NCI-H226 (cell line): ENCODE measurements around the gene SETD3.

Experiments
- DNase-seq: peaks from one replicate; pipeline ENCODE4 v3.0.0-alpha.2; 2015

Gene SETD3

GRCh38 chr14:99418242-99418641 is 62.4 kb downstream of the SETD3 start:
- DNase-seq = no peak

DNA sequence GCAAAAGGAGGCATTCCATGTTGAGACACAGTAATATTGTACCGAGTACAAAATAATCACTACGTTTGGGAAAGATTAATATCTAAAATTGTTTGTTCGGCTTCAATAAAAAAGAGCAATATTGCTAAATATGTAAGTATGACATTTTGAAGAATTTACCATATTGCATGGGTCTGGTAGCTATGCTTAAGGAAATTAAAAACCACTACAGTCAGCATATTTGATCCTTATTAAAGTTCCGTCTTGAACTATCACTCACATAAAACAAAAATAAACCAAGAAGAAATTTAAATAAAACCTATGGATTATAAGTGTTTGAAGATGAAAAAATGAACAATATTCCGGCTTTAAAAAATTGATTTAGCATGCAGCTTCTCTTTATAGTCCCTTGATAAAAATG is 63.8 kb downstream of the SETD3 start:
- no peak for DNase-seq

- DNase-seq = peak; percentile 55
Measured at GRCh38 chr14:99415496-99416281, 65.0 kb downstream of the SETD3 start.

GRCh38 chr14:99413911-99414310 is 66.7 kb downstream of the SETD3 start:
- no peak for DNase-seq

GRCh38 chr14:99413172-99413571 is 67.5 kb downstream of the SETD3 start:
- no peak for DNase-seq

DNA sequence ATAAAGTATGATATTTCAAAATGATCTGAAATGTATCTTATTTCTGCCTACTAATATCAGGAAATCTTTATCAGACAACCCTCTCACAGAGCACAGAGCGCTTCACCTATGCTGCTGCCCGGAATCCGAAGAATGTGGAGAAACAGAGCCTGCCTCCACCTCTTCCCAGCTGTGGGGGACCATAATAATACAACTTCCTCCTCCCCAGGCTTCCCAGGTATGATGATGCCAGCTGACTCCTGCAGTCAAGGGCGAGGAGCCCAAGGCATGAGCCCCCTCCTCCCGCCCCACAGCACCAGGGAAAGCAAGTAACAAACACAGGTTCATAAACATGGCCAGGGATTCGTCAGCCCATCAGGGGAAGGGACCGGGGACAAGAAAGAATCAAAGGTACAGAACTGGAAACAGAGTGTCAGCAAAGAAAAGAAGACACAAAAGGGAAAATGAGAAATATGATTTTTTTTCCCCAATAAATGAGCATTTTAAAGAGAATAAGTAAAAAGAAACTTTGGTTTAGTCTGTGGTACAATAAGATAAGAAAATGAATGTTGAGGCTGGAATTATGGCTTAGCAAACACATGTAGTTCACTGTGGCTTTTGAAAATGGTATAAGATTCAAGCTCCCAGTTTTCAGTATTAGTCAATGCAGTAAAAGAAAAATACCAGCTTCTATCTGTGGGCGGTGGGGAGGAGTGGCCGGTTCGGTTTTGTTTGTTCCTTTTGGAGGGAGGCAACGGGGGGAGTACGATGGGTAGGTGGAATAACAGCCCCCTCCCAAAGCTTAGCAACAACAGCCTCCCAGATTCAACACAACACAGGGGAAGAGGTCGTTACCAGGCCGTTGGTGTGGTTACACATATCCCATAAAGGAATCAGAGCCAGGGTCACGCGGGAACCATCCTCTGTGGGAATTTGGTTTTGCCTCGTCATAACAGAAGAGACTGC is 68.3 kb downstream of the SETD3 start:
- DNase-seq = peak; percentile 39

DNA sequence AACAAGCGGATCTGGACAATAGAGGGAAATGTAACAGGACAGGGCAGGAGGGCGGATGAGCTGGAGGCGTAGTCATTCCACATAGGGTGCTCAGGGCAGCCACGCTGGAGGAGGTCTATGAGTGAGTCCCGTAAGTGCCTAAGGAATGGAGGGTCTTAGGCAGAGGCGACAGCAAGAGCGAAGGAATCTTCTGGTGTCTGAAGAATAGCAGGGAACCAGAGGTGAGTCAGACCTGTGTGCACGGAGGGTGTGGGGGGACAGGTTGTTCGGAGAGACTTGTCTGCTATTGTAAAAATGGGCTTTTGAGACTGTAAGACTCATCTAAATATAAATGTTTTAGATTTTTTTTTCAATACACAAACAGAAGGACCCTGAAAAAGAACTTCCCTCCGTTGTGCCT is 70.6 kb downstream of the SETD3 start:
- DNase-seq = no peak

DNA sequence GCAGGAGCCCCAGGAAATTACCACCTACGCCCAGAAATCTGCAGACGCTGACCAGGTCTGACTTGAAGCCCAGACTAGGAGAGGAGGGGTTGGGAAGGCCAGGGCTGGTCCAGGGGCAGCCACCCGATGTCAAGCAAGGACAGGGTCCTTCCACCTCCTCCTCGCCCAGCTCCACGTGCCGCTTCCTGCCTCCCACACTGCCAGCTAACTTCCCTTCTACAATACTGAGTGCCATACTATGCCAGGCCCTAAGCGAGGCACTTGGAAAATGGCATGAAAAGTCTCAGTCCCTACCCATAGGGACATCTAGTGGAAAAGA is 71.7 kb downstream of the SETD3 start:
- DNase-seq = no peak

DNA sequence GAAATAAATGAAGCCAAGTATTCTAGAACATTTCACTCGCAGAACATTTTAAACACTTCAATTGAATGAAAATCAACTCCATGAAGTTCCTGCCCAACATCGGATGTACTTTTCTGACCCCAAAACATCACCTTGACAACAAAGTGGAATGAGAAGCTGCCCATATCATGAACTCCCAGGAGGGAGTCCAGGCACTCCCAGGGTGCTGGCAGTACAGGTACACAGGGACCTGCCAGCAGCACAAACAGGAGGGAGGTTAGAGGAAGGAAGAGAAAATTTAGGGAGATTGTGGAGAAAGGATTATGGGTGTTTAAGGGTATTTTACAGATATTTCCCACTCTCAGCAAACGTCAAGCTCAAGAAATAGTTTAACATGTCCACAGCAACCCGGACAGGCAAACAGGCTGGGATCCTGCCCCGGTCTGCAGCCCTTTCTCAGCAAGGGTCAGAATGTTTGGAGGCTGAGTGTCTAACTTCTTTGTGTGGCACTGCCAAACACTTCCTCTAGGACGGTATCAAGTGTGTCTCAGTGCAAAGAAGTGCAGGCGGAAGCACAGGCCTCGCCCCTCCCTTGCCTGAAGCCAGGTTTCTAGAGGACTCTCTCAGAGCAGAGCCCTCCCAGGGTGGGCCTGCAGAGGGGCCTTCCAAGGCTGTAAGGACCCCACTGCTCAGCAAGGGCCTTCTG is 72.2 kb downstream of the SETD3 start:
- DNase-seq = no peak

DNA sequence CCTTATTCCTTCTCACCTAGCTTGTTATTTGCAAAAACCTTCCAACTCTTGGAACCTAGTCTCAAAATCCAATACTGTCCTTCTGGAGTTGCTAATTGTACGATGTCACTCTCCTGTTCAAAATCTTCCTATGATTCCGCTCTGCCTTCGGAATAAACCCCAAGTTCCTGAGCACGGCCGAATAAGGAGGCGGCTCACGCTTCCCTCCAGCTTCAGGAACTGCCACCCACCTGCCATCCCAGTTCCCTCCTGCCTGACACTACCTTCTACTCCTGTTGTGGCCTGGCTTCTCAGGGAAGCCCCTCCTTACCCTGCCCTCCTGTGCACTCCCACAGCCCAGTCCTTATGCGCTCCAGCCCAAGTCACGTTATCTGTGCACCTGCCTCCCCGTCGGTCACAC is 73.2 kb downstream of the SETD3 start:
- DNase-seq = no peak

- no peak for DNase-seq
Measured at GRCh38 chr14:99402950-99403349, 77.7 kb downstream of the SETD3 start.

- no peak for DNase-seq
Measured at GRCh38 chr14:99402285-99402648, 78.4 kb downstream of the SETD3 start.

DNA sequence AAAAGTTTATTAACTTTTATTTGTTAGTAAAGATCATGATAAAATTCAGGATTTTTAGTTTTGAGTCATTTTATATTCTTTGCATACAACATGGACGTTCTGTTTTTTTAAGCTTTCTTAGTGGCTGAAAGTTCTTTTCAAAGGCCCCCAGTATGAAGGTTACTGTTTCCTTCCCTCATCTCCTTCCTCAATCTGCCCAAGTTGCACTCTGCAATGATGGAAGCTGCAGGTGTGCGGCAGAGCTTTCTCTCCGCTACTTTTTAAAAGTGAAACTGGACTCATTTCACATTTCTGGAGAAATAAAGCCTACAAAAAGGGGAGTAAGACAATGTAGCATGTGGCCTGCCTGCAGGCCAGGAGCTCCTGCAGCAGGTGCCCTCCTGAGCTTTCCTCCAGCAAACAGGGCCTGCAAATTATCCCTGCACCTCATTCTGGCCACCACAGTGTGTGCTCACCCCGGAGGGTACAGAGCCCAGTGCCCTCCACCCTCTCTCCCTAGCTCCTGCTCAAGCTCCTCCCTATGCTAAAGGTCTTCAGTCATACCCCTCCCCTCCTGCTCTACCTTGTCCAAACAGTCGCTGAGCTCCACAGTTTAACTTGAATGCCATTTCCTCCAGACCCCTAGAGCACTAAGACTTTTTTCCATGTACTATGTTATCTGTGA is 78.9 kb downstream of the SETD3 start:
- DNase-seq = no peak

GRCh38 chr14:99401211-99401610 is 79.4 kb downstream of the SETD3 start:
- no peak for DNase-seq

- no peak for DNase-seq
Measured at GRCh38 chr14:99397698-99398097, 83.0 kb downstream of the SETD3 start.

GRCh38 chr14:99395909-99396530 is 84.6 kb downstream of the SETD3 start:
- no peak for DNase-seq

GRCh38 chr14:99394602-99395156 is 86.0 kb downstream of the SETD3 start:
- DNase-seq = no peak

- peak; percentile 9 for DNase-seq
Measured at GRCh38 chr14:99393059-99393655, 87.5 kb downstream of the SETD3 start.

DNA sequence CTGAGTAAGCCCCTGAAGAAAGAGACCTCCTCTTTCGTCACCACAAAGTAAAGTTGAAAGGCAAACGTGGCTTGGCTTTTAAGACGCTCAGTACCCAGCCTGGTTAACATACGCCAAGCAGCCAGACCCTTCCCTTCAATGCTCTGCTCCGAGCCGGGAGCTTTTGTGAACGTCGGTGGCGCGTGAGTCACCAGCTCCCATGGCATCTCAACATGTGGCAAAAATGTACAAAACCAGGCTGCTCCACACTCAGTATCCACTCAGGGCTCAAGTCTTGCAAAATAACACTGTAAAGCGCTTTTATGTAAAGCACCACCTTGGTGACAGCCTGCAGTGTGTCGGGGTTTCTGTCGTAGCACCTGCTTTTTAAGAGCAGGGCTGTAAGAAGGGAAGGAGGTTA is 89.0 kb downstream of the SETD3 start:
- no peak for DNase-seq

DNA sequence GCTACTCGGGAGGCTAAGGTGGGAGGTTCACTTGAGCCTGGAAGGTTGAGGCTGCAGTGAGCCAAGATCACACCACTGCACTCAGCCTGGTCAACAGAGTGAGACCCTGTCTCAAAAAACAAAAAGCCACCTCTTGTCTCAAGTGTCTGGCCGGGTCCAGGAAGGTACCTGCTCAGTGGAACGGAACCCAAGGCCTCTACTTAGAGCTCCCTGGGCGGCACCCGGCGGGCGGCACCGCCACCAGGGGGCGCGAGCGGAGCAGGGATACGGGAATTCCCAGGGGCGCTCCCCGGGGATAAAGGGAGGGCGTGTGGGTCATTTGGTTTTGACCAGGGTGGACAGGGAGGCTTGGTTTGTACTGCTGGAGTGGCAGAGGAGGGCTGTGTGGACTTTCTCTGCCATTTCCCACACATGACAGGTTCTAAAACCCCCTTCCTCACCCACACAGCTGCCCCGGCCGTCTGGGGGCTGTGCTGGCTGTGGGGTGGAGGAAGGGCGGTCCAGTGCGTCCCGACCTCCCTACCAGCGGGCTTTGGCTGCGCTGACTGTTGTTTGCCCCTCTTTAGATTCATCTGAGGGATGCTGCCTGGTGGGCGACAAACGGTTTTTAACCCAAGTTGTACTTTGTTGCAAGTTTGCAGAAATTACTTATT is 91.4 kb downstream of the SETD3 start:
- DNase-seq = peak; percentile 10

DNA sequence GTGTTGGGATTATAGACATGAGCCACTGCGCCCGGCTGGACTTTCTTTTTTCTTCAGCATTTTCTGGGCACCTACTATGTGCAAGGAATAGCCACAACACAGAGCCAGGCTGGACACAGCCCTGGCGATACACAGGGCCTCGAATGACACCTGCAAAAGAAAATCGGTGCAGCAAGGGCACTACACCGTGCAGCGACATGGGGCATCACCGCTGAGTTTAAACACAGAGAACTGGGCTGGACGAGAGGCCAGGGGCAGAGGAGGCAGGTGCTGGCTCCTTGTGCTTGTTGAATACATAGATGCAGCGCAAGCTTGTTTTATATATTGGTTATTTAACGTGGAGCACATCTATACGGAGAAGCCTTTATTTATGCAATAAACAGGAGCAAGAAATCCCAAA is 92.4 kb downstream of the SETD3 start:
- DNase-seq = no peak
